Keratinocyte (primary cell): ENCODE measurements around the gene RALGPS1. TPM values are rescaled to one million over a fixed set of nuclear protein-coding genes. Genes with fewer than 3 reads are reported as not detected.

Source experiments
- DNase-seq: peaks from one replicate; pipeline ENCODE4 v3.0.0-alpha.2; 2011; ENCODE audit warnings: low read depth, missing footprints, low spot score
- FAIRE-seq: peaks from 2 replicates; lab custom pipeline; 2011; peaks lifted over from hg19 to GRCh38; lab: Jason Lieb, UNC
- H2AFZ ChIP-seq: 2 replicates; pipeline ENCODE4 v1.6.0; 2012; ENCODE audit warnings: low read length, control low read depth, inconsistent platforms; ENCODE audit not compliant: control insufficient read depth
- H3K27ac ChIP-seq: 2 replicates; pipeline ENCODE4 v1.5.1; 2011; ENCODE audit warnings: low read length; ENCODE audit not compliant: control insufficient read depth, insufficient read depth
- H3K27me3 ChIP-seq: 3 replicates; pipeline ENCODE4 v1.6.0; 2011; ENCODE audit warnings: low read length; ENCODE audit not compliant: control insufficient read depth, insufficient read depth; ENCODE audit errors: extremely low read depth
- H3K36me3 ChIP-seq, 2 experiments: 2 replicates in 1 of 2; 3 replicates in 1 of 2; pipeline ENCODE4 v1.5.1; 2011; ENCODE audit warnings: low read length in 2 of 2, mild to moderate bottlenecking in 1 of 2; ENCODE audit not compliant: control insufficient read depth in 2 of 2, insufficient read depth in 2 of 2; ENCODE audit errors: extremely low read depth in 1 of 2
- H3K4me1 ChIP-seq: 3 replicates; pipeline ENCODE4 v1.5.1; 2011; ENCODE audit warnings: low read length; ENCODE audit not compliant: control insufficient read depth, insufficient read depth; ENCODE audit errors: extremely low read depth
- H3K4me2 ChIP-seq: 3 replicates; pipeline ENCODE4 v1.6.0; 2011; ENCODE audit warnings: low read depth, low read length; ENCODE audit not compliant: control insufficient read depth, insufficient read depth; ENCODE audit errors: extremely low read depth
- H3K4me3 ChIP-seq, 3 experiments: fragments of 200-600 bp in 1 of 3; sonication (generic) in 1 of 3; 2 replicates in 2 of 3; 3 replicates in 1 of 3; pipeline ENCODE4 v1.5.1; 2011 to 2016; ENCODE audit warnings: low read length in 3 of 3, mild to moderate bottlenecking in 3 of 3, control low read depth in 2 of 3, inconsistent platforms in 1 of 3, low read depth in 1 of 3, mixed read lengths in 1 of 3, mixed run types in 1 of 3, moderate library complexity in 1 of 3; ENCODE audit not compliant: control insufficient read depth in 2 of 3, insufficient read depth in 2 of 3; ENCODE audit errors: extremely low read depth in 1 of 3
- H3K79me2 ChIP-seq: 2 replicates; pipeline ENCODE4 v1.6.0; 2012; ENCODE audit warnings: low read length; ENCODE audit not compliant: control insufficient read depth, insufficient read depth
- H3K9ac ChIP-seq: 3 replicates; pipeline ENCODE4 v1.6.0; 2011; ENCODE audit warnings: low read length; ENCODE audit not compliant: control insufficient read depth, insufficient read depth; ENCODE audit errors: extremely low read depth
- H3K9me1 ChIP-seq: 3 replicates; pipeline ENCODE4 v1.6.0; 2011; ENCODE audit warnings: low read length; ENCODE audit not compliant: control insufficient read depth, insufficient read depth; ENCODE audit errors: extremely low read depth
- H3K9me3 ChIP-seq: 2 replicates; pipeline ENCODE4 v1.5.1; 2012; ENCODE audit warnings: low read depth, low read length; ENCODE audit not compliant: control insufficient read depth
- H4K20me1 ChIP-seq: 3 replicates; pipeline ENCODE4 v1.6.0; 2011; ENCODE audit warnings: low read length; ENCODE audit not compliant: control insufficient read depth, insufficient read depth; ENCODE audit errors: extremely low read depth
- CTCF ChIP-seq, 3 experiments: IDR thresholded peaks in 1 of 3; conservative IDR thresholded peaks in 1 of 3; optimal IDR thresholded peaks in 1 of 3; 2 replicates in 2 of 3; 3 replicates in 1 of 3; pipeline versions ENCODE3 to v1.5.1; 2011; ENCODE audit warnings: low read length in 3 of 3, mild to moderate bottlenecking in 3 of 3, moderate library complexity in 2 of 3, control low read depth in 1 of 3, inconsistent platforms in 1 of 3; ENCODE audit not compliant: insufficient read depth in 2 of 3; ENCODE audit errors: extremely low read depth in 1 of 3
- EZH2 ChIP-seq: IDR thresholded peaks from one replicate; pipeline ENCODE4 v1.6.1; 2012; ENCODE audit warnings: inconsistent platforms, mild to moderate bottlenecking, low read length, moderate library complexity
- dilution Hi-C: fragments of 300-500 bp; cut with MboI; formaldehyde crosslinking; loops from one replicate; pipeline ENCODE4 v1.7.0; 2020; ENCODE audit warnings: low sequenced_read_pairs; ENCODE audit not compliant: extremely low pct_ligation_motif_present
- polyA plus RNA-seq, 5 experiments: library from polyadenylated mRNA; depleted of rRNA in 3 of 5; stranded (reverse) in 3 of 5; stranded (forward) in 1 of 5; unstranded in 1 of 5; fragments of >200 nt; gene quantifications; 1 replicate in 1 of 5; 2 replicates in 3 of 5; 3 replicates in 1 of 5; pipeline versions ENCODE4 v1.2.1 to v1.2.3, GENCODE V29; 2011 to 2012; ENCODE audit warnings: missing spikeins in 2 of 5, low read depth in 1 of 5, low replicate concordance in 1 of 5

The RALGPS1 gene
- polyA plus RNA-seq, 1 donor (not counting 4 experiments of a cell fraction or from before 2014, with no cell fraction given): 0.56 TPM

- TF ChIP-seq EZH2: no peak
- Histone ChIP-seq H3K4me2 (no peak overlapping the region), H3K9me1 (no peaks in the 10 kb centered on the region), H3K27me3 (no peaks in the 10 kb centered on the region), H3K36me3 (no peaks in the 10 kb centered on the region), H3K4me3 (no peak overlapping the region), H3K27ac (no peak overlapping the region), H3K4me1 (no peaks in the 10 kb centered on the region), H3K79me2 (no peaks in the 10 kb centered on the region), H2AFZ (no peak overlapping the region), H4K20me1 (no peaks in the 10 kb centered on the region), H3K9me3 (no peaks in the 10 kb centered on the region), H3K9ac (no peak overlapping the region)
- DNase-seq: no peak
- dilution Hi-C loops: no loop called here
- no peak for FAIRE-seq
Observed at GRCh38 chr9:127267793-127268525, 353.4 kb downstream of the RALGPS1 start.

- Histone ChIP-seq H3K4me2 (no peak overlapping the region), H3K36me3 (no peaks in the 10 kb centered on the region), H3K9me3 (no peaks in the 10 kb centered on the region), H3K27me3 (no peaks in the 10 kb centered on the region), H3K9ac (no peak overlapping the region), H3K4me3 (no peak overlapping the region), H3K79me2 (no peaks in the 10 kb centered on the region), H2AFZ (no peak overlapping the region), H3K9me1 (no peaks in the 10 kb centered on the region), H4K20me1 (no peaks in the 10 kb centered on the region), H3K4me1 (no peaks in the 10 kb centered on the region), H3K27ac (no peak overlapping the region)
- TF ChIP-seq CTCF (optimal IDR thresholded peaks at IDR 0.05 in 1 of 3, IDR thresholded peaks at IDR 0.05 in 1 of 3, conservative IDR thresholded peaks at IDR 0.05 in 1 of 3; ENCODE audit: extremely low read depth in 1 of 3, insufficient read depth in 2 of 3, low read length in 3 of 3): no peak
- no peak for TF ChIP-seq EZH2
- FAIRE-seq (no peak), DNase-seq (no peak)
- dilution Hi-C loops: no loop called here
Observed at GRCh38 chr9:127269449-127269848, 354.9 kb downstream of the RALGPS1 start.

Other genes starting within 250 kb of the RALGPS1 start
- 10.2 to 24.3 TPM (median 15.2 TPM) in 3 replicates for gene ZBTB43, start 109.7 kb upstream of the RALGPS1 start, polyA plus RNA-seq
- gene ZBTB34, start 54.1 kb upstream of the RALGPS1 start, polyA plus RNA-seq: 4.2 to 6.4 TPM (median 5.9 TPM) in 3 replicates
- 0.10 to 0.19 TPM (median 0.18 TPM) in 3 replicates for gene ANGPTL2, start 207.9 kb downstream of the RALGPS1 start, polyA plus RNA-seq